Fibroblast of the aortic adventitia (primary cell): ENCODE measurements around the gene IFT22. TPM values are rescaled to one million over a fixed set of nuclear protein-coding genes. Genes with fewer than 3 reads are reported as not detected.

Experiments
- DNase-seq: peaks from one replicate; pipeline ENCODE4 v3.0.0-alpha.2; 2010; ENCODE audit warnings: low read depth
- H3K4me3 ChIP-seq: 2 replicates; pipeline ENCODE4 v1.5.1; 2011; ENCODE audit warnings: low read depth, mild to moderate bottlenecking, control low read depth, low read length, moderate library complexity
- CTCF ChIP-seq: IDR thresholded peaks from 2 replicates; pipeline ENCODE4 v1.5.1; 2011; ENCODE audit warnings: mild to moderate bottlenecking, low read length, control low read depth, inconsistent platforms; ENCODE audit not compliant: insufficient read depth
- total RNA-seq: library from RNA; depleted of rRNA; stranded (reverse); fragments of >200 nt; gene quantifications from 2 replicates; pipeline ENCODE4 v1.2.3, GENCODE V29; 2012; ENCODE audit warnings: low replicate concordance

IFT22 gene
- total RNA-seq, 1 donor = 38.1 TPM

GRCh38 chr7:101342892-101343291 is 21.3 kb upstream of the IFT22 start:
- no peak for TF ChIP-seq CTCF
- no peak for DNase-seq
- H3K4me3 ChIP-seq = no peak overlapping the region

- TF ChIP-seq CTCF = no peak
- H3K4me3 ChIP-seq = no peak overlapping the region
- DNase-seq = no peak
These were observed 18.8 kb upstream of the IFT22 start for GRCh38 chr7:101340379-101340778.

- TF ChIP-seq CTCF = no peak
- no peak overlapping the region for H3K4me3 ChIP-seq
- no peak for DNase-seq
These were observed 12.3 kb upstream of the IFT22 start for GRCh38 chr7:101333912-101334311.

GRCh38 chr7:101332026-101332425 is 10.4 kb upstream of the IFT22 start:
- no peak for DNase-seq
- no peak for TF ChIP-seq CTCF
- H3K4me3 ChIP-seq = no peak overlapping the region

GRCh38 chr7:101330011-101330484 is 8.4 kb upstream of the IFT22 start:
- no peak overlapping the region for H3K4me3 ChIP-seq
- peak; percentile 17 for DNase-seq
- no peak for TF ChIP-seq CTCF

GRCh38 chr7:101328159-101328558 is 6.5 kb upstream of the IFT22 start:
- TF ChIP-seq CTCF = no peak
- DNase-seq = no peak
- H3K4me3 ChIP-seq = no peak overlapping the region

GRCh38 chr7:101319401-101319800 is 2.2 kb downstream of the IFT22 start:
- no peak for TF ChIP-seq CTCF
- DNase-seq = no peak
- H3K4me3 ChIP-seq = no peak overlapping the region
